ENCODE measurements around the gene APLP1. TPM values are rescaled to one million over a fixed set of nuclear protein-coding genes. Genes with fewer than 3 reads are reported as not detected.
"Not testable (repeated sequence)": the region's sequence is repeated elsewhere in the genome, so short reads cannot be mapped to it uniquely, and the experiment has no call there.

Gene APLP1
- polyA plus RNA-seq, 10 donors, result 3.8 to 12.7 (median 5.9) TPM

GRCh38 chr19:35882114-35882832 lies 13.9 kb downstream of the APLP1 start:
- peak; percentile 76 to 89 (median 80) for DNase-seq

DNA sequence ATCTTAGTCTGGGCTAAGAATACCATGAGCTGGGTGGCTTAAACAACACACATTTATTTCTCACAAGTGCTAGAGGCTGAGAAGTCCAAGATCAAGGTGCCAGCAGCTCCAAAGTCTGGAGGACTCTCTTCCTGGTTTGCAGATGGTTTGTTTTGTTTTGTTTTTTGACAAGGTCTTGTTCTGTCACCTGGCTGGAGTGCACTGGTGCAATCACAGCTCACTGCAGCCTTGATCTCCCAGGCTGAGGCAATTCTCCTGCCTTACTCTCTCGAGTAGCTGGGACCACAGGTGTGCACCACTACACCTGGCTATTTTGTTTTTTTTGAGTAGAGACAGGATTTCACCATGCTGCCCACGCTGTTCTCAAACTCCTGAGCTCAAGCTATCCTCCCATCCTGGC lies 15.5 kb downstream of the APLP1 start:
- DNase-seq, result no peak

DNA sequence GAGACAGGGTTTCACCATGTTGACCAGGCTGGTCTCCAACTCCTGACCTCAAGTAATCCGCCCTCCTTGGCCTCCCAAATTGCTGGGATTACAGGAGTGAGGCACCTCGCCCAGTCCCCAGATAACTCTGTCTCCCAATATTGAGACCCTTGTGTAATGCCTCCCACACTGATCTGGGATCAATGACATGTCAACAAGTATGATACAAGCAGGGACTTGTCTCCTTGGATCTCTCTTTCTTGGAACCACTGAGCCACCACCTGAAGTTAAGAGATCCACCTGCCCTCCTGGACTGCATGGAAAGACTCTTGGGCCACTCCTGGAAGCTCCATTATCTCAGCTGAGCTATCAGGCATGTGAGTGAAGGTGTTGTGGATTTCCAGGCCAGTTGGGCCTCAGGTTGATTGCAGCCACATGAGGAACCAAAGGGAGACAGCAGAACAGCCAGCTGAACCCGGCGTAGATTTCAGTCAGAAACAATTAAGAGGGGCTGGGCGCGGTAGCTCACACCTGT lies 16.9 kb downstream of the APLP1 start:
- DNase-seq, result no peak

DNA sequence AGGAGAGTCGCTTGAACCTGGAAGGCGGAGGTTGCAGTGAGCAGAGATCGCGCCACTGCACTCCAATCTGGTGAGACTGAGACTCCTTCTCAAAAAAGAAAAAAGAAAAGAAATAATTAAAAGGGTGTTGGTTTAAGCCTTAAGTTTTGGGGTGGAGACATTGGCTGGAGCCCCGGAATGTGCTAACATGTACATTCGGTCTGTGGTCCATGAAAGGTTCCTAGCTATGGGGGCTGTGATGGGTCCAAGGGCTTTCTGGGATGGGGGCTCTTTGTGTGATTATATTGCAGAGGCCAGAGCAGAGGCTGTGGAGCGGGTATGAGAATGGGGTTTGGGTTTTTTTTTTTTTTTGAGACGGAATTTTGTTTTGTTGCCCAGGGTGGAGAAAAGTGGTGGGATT lies 17.5 kb downstream of the APLP1 start:
- DNase-seq, result no peak

DNA sequence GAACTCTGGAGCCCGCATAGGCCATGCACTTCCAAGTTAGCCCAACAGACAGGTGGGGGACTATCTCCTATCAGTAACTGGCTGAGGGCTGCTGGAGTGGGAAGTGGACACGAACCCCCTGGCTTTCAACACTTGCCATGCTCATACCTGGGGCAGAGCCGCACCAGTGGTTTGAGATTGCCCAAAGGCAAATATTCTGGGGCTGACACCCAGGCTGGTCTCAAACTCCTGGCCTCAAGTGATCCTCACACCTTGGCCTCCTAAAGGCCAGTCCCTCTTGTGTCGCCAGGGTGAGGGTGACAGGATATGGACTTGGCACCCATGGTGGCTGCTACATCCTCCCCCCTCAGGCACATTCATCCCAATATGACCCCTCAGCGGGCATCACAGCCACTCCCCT lies 18.8 kb downstream of the APLP1 start:
- no peak for DNase-seq

DNA sequence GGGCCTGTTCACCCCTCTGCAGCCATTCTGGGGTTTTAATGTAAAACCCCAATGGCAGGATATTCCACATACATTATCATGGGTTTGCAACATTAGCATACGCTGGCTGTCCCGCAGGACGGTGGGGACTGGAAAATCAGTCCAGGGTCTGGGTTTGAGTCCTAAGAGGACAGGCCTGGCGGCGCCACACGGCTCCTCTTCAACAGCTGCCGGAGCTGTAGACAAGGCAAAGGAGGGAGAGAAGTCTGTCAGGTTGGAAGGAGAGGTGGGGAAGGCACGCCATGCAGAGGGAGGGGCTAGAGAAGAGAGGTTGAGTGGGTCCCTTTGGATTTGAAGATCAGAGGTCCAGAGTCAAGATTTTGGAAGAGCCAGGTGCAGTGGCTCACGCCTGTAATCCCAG lies 20.0 kb downstream of the APLP1 start:
- no peak for DNase-seq

DNA sequence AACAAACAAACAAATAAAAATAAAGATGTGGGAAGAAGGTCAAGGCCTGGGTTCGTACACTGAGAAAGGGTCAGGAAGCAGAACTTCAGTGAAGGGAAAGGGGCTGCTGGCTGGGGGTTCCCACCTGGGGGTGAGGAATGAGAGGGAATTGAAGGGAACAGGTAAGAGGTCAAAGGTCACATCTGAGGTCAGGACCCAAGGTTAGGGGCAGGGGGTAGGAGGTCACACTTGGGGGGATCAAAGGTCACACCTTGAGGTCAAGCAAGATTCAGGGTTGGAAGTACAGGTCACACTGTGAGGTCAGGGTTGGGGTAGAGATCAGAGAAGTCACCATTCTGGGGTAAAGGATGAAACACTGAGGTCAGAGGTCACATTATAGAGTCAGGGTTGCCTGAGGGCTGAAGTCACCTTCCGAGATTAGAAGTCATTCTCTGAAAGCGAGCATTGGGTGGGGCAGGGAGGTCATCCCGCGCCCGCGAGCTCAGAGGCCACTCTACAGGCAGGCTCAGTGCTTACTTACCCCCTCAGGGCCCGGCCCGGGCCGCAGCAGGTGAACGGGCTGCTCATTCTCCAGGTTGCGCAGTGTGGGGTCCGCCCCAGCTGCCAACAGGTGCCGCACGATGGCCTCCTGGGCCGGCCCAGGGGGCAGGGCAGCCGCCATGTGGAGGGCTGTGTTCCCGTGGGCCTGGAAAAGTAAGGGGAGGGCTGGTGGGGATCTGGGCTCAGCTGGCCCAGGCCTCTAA lies 21.2 kb downstream of the APLP1 start:
- no peak for DNase-seq

- DNase-seq, result no peak
Measured at GRCh38 chr19:35890113-35890650, 21.8 kb downstream of the APLP1 start.

DNA sequence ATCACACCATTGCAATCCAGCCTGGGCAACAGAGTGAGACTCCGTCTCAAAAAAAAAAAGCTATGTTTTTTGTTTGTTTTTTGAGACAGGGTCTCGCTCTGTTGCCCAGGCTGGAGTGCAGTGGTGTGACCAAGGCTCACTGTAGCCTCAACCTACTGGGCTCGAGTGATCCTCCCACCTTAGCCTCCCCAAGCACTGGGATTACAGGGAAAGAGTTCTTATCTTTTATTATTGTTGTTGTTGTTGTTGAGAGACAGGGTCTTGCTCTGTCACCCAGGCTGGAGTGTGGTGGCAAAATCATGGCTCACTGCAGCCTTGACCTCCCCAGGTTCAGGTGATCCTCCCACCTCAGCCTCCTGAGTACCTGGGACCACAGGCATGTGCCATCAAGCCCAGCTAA lies 23.4 kb downstream of the APLP1 start:
- not testable (repeated sequence) for DNase-seq

GRCh38 chr19:35894342-35894741 lies 26.0 kb downstream of the APLP1 start:
- DNase-seq, result no peak

GRCh38 chr19:35895911-35896642 lies 27.7 kb downstream of the APLP1 start:
- no peak for DNase-seq

- no peak for DNase-seq
Measured at GRCh38 chr19:35896643-35897040, 28.3 kb downstream of the APLP1 start.

DNA sequence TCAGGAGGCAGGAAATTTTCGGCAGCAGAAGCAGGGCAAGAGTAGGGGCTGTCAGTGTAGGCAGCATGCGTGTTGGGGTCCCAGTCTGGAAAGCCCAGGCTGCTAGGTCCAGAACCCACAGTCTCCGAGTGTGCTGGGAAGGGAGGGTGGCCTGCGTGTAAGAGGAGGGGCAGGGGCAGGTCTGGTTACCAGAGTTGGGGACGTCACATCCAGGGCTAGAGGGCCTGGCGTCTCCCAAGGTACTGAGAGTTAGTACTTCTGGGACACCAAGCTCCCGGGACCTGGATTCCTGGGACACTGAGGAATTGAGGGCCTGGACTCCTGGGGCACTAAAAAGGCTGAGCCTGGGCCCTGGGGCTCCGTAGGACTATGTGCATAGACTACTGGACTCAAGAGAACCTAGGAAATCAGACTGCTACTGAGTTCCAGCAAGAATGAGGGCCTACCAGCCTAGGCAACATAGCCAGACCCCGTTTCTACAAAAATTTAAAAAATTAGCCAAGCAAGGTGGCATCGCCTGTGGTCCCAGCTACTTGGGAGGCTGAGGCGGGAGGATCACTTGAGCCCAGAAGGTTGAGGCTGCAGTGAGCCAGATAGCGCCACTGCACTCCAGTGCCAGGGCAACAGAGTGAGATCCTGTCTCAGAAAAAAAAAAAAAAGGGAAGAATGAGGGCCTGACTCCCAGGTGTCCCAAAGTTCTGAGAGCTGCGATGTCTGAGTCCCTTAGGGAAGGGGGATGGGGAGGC lies 29.5 kb downstream of the APLP1 start:
- no peak for DNase-seq

DNA sequence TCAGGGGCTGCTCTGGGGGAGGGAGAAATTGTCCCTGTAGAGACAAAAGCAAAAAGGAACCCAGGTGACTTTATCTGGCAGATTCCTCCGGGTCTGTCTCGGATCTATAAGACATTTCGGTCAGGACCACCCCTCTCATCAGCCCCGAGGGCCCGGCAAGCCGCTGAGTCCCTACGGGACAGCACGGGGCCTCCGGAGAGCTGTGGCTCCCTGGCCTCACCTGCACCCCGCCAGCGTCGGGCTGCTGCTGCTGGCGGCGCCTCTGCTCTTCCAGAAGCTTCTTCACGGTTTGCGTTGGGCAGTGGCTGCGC lies 30.1 kb downstream of the APLP1 start:
- no peak for DNase-seq

- DNase-seq, result peak; percentile 70 to 94 (median 88)
Measured at GRCh38 chr19:35899547-35900214, 31.3 kb downstream of the APLP1 start.

GRCh38 chr19:35901055-35901644 lies 32.8 kb downstream of the APLP1 start:
- DNase-seq, result no peak

GRCh38 chr19:35901854-35902661 lies 33.7 kb downstream of the APLP1 start, which contains the start of gene HCST:
TSS of gene HCST (plus strand) at chr19:35902529. CDS start at chr19:35902594, 65 bp downstream.
- no peak for DNase-seq

DNA sequence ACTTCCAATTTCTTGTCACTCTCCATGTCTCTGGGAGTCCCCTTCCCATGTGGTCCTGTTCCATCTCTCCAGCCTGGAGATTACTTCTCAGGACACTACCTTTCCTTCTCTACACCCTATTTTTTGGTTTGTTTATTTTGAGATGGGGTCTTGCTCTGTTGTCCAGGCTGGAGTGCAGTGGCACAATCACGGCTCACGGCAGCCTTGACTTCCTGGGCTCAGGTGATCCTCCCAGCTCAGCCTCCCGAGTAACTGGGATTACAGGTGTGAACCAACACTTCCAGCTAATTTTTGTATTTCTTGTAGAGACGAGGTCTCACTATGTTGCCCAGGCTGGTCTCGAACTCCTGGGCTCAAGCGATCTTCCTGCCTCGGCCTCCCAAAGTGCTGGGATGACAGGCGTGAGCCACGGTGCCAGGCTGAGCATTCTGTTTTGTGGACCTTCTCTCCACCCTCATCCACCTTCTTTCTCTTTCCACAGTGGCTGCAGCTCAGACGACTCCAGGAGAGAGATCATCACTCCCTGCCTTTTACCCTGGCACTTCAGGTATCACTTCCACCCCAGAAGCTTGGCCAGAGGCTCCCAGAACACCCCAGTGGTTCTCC lies 34.6 kb downstream of the APLP1 start:
- no peak for DNase-seq

GRCh38 chr19:35903550-35904179 lies 35.3 kb downstream of the APLP1 start:
- peak in 2 of 3 donors; percentile 54 to 66 for DNase-seq

Measured in muscle of back (tissue), 11 donors.